Hindlimb muscle (tissue), 1 donor: Measurements from ENCODE around the gene B4GALNT3. TPM values are rescaled to one million over a fixed set of nuclear protein-coding genes. Genes with fewer than 3 reads are reported as not detected.
A peak's percentile ranks its signal among the peaks of the same experiment; 100 is the strongest.
"Not testable (repeated sequence)": the region's sequence is repeated elsewhere in the genome, so short reads cannot be mapped to it uniquely, and the experiment has no call there.

Source experiments
- DNase-seq: peaks from one replicate; pipeline ENCODE4 v3.0.0-alpha.2; 2013
- polyA plus RNA-seq: library from polyadenylated mRNA; unstranded; fragments of 120-200 nt; gene quantifications from one replicate; pipeline ENCODE4 v1.2.1, GENCODE V29; 2013; ENCODE audit not compliant: insufficient read length

B4GALNT3 gene
- polyA plus RNA-seq, 1 donor: 12.9 TPM

- no peak for DNase-seq
These were observed 116.9 kb downstream of the B4GALNT3 start for GRCh38 chr12:576615-577110.

DNA sequence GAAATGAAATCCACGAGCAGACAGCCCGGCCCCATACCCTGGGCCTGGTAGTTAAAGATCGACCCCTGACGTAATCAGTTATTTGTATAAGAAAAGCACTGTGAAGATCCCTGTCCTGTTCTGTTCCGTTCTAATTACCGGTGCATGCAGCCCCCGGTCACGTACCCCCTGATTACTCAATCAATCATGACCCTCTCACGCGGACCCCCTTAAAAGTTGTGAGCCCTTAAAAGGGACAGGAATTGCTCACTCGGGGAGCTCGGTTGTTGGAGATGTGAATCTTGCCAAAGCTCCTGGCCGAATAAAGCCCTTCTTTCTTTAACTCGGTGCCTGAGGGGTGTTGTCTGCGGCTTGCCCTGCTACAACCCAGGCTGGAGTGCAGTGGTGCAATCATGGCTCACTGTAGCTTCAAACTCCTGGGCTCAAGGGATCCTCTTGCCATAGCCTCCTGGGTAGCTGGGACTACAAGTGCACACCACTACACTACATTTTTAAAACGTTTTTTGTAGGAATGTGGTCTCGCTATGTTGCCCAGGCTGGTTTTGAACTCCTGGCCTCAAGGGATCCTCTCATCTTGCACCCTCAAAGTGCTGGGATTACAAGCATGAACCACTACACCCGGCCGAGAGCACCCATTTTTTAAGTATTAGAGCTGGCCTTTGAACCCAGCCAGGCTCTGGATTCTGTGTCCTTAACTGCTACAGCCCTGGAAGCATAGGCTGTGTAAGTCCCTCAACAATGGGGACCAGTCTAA is 118.4 kb downstream of the B4GALNT3 start:
- not testable (repeated sequence) for DNase-seq

DNA sequence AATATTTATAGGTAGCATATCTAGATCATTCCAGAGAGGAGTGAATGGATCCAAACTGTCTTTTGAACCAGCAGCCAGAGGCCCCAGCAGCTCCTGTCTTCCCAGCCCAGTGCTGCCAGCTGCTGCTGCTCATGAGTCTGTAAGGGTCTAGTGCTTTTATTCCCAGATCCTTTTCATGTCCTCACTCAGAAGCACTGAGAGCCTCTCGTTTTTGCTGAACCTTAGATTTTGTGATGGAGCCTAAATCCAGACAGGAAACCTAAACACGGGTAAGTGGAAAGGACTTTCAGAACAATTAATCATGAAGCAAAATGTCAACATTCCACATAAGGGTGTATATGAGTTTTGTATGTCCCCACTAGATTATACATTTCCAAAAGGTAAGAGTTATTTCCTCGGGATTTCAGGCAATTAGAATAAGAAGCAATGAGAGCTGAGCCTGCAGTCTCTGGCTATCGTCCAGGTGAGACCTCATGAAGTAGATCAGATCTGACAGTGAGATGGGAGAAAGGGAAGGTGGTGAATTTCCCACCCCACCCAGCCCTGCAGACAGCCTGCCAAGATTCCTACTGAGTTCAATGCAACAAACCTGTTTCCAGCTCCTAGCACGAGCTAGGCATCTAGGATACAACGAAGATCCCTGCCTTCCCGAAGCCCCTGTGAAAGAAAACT is 119.1 kb downstream of the B4GALNT3 start:
- DNase-seq: no peak

DNA sequence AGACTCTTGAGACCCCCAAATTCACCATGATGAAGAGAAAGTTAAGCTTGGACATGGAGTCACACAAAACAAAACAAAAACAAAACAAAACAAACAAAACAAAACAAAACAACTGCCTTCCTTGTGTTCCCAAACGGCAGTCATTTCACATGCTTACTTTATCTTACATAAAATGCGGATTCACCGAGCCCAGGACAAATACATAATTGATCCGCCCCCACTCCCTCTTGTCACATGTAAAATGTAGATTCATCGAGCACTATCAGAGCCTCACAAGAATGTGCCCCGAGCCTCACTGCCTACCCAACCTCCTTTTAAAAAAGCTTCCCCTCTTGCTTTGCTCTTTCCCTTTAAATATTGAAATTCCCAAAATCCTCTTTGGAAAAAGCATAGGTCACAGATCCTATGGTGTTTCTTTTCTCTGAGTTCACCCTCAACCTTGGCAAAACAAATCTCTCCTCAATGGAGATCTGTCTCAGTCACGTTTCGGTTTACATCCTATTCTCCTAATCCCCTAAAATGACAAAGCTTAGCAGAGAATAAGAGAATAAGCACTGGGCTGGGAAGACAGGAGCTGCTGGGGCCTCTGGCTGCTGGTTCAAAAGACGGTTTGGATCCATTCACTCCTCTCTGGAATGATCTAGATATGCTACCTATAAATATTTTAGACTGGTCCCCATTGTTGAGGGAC is 119.8 kb downstream of the B4GALNT3 start:
- no peak for DNase-seq

- no peak for DNase-seq
These were observed 121.1 kb downstream of the B4GALNT3 start for GRCh38 chr12:580813-581212.

DNA sequence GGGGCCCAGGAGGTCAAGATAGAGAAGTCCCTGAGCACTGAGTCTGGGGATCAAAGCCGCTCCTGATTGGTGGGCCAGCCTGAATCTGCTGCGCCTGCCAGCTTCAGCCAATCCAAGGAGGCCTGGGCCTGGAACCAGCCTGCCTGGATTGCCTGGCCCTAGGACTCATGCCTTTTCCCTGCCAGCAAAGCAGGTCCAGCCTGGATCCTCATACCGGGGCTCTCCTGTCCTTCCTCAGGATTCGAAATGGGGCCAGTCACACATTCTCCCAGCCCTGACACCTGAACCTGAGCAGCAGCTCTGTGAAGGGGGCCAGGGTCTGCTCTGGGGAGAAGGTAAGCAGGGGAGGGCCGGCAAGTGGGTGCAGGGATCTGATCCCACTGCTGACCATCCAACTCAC is 121.6 kb downstream of the B4GALNT3 start:
- no peak for DNase-seq

- no peak for DNase-seq
These were observed 122.0 kb downstream of the B4GALNT3 start for GRCh38 chr12:581746-582145.

DNA sequence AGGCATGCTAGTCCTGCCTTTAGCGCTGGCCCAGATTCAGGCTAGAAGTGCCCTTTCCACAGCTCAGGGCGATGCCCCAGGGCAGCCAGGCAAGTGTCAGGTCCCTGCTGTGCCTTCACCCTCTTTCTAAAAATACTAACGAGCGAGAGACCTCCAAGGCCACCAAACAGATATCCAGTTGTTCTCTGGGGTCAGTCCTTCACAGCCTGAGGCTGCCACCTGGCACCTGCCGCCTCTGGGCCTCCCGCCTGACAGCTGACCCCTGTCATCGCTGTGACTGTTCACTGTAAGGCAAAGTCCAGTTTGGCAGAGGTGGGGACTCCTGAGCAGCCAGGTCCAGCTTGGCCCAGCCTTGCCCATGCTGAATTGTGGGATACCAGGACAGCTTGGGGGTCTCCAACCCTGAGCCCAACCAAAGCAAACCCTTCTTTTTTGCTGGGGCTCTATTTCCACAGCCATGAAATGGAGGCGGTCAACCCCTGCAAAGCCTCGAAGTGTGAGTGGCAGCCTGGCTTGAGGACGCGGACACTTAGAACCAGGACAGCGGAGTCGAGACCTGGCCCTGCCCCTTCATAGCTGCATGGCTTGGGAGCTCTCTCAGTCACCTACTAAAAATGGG is 123.6 kb downstream of the B4GALNT3 start:
- DNase-seq: no peak

- no peak for DNase-seq
These were observed 125.6 kb downstream of the B4GALNT3 start for GRCh38 chr12:585062-586061.

GRCh38 chr12:586318-587071 is 126.8 kb downstream of the B4GALNT3 start:
- no peak for DNase-seq

DNA sequence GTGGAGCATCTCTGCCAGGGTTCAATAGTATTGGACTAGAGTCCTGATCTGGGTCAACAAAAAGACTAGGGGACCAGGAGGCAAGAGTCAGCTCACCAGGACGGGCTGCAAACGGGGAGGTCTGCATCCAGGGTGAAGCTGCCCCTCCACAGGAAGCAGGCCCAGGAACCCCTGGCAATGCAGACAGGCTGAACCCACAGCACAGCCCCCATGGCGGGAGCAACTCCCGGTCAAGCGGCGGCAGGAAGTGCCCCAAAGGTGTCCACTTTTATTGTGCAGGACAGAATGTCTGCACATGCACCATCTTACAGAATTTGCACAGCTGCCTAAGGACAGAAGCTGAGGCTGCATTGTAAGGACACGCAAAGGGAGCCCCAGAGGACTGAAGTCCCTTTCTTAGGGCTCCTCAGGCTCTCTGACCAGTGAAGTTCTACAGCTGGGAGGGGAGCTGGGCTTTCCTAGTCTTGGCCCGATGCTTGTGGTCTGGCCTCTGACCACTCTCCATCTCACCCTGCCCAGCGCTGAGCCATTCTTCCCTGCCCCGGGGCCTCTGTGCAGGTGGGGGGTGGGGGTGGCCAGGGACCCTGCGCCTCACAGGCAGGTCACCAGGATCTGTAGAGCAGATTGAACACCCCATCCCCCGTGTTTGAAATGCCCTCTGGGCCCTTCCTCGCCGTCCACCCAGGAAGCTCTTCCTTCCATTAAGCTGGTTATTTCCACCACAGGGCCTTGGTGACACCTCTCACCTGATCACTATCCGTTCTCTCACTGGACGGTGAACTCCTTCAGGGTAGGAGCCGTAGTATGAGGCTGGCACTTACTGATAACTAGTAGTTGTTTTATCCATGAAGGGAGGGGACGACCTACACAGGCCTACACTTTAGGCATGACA is 127.6 kb downstream of the B4GALNT3 start:
- no peak for DNase-seq

GRCh38 chr12:588024-588322 is 128.2 kb downstream of the B4GALNT3 start:
- DNase-seq: no peak

GRCh38 chr12:588646-589045 is 128.9 kb downstream of the B4GALNT3 start:
- no peak for DNase-seq

GRCh38 chr12:590206-590750 is 130.5 kb downstream of the B4GALNT3 start:
- no peak for DNase-seq

GRCh38 chr12:591167-592023 is 131.7 kb downstream of the B4GALNT3 start:
- peak; percentile 21 for DNase-seq

GRCh38 chr12:592024-592505 is 132.3 kb downstream of the B4GALNT3 start:
- DNase-seq: no peak

GRCh38 chr12:593396-594270 is 133.9 kb downstream of the B4GALNT3 start:
- no peak for DNase-seq
